Neural cell (in vitro differentiated cells): ENCODE results near the gene ELK4.

Experiments used
- POLR2AphosphoS5 ChIP-seq: IDR thresholded peaks from 2 replicates; pipeline ENCODE4 v1.6.1; 2012
- TF ChIP-seq, protein P1 (sequence below): fragments of 450-650 bp; IDR thresholded peaks from 2 replicates; pipeline ENCODE4 v1.5.1; 2014; ENCODE audit warnings: antibody characterized with exemption, mild to moderate bottlenecking, moderate library complexity; ENCODE audit not compliant: poor library complexity, severe bottlenecking

DNA sequence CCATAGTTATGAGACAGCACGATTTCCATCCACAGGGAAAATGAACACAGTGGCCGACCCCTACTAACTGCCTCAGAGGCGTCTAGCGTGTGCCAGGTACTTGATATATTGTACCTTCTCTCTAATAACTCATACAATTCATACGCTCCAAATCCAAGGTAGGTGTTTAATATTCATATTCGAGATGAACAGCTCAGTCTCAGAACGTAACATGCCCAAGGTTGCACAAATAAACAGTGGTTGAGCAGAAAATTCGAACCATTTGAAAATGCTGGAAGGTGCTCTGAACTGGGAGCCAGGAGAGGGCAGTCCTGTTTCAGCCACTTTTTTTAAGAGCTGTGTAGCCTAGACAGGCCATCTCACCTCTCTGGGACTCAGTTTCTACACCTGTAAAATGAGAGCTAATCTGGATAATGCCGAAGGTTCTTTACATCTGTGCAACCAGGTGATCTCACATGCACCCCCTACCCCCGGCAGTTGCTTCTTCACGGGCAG lies 40.6 kb upstream of the ELK4 start:
- TF ChIP-seq, protein P1, sequence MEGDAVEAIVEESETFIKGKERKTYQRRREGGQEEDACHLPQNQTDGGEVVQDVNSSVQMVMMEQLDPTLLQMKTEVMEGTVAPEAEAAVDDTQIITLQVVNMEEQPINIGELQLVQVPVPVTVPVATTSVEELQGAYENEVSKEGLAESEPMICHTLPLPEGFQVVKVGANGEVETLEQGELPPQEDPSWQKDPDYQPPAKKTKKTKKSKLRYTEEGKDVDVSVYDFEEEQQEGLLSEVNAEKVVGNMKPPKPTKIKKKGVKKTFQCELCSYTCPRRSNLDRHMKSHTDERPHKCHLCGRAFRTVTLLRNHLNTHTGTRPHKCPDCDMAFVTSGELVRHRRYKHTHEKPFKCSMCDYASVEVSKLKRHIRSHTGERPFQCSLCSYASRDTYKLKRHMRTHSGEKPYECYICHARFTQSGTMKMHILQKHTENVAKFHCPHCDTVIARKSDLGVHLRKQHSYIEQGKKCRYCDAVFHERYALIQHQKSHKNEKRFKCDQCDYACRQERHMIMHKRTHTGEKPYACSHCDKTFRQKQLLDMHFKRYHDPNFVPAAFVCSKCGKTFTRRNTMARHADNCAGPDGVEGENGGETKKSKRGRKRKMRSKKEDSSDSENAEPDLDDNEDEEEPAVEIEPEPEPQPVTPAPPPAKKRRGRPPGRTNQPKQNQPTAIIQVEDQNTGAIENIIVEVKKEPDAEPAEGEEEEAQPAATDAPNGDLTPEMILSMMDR = no peak
- no peak for TF ChIP-seq POLR2AphosphoS5
